ENCODE measurements around the gene METTL1.

METTL1 gene

DNA sequence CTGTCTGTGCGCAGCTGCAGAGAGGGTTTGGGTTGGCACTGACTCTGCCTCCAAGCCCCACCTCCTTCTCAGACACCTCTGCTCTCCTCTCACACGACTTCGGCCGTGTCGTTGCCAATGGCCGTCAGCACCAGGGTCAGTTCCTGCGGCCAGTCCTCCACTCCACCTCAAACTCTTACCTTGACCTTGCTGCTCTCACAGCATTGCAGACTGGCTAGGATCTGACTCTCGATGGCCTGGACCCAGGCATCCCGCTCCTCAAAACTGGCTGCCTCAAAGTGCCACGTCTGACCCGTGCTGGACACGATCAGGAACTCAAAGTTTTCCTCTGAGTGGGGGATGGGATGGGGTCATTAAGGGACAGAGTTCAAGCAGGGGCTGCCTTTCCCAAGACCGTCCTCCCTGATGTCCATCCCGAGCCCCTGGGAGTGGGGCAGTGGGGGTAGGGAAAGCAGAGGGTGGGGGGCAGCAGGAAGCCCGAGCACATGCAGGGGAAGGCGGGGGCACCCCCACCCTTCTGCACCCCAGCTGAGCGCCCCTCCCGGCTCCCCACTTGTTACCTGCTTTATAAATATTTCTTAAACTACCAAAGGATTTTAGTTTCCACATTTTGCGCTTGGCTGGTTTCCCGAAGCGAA is 44.0 kb downstream of the METTL1 start:
- Mint-ChIP-seq H3K27me3 (ENCODE audit: low read depth) (peaks cover 96% of the 10 kb centered on the region), H3K4me3 (peak overlapping the region; percentile 48 to 70 (median 61)), H3K27ac (no peak overlapping the region), H3K9me3 (no peaks in the 10 kb centered on the region), H3K4me1 (peaks cover 5% of the 10 kb centered on the region), H3K36me3 (ENCODE audit: low read depth) (peaks cover 12% of the 10 kb centered on the region)
- TF ChIP-seq, protein P1, sequence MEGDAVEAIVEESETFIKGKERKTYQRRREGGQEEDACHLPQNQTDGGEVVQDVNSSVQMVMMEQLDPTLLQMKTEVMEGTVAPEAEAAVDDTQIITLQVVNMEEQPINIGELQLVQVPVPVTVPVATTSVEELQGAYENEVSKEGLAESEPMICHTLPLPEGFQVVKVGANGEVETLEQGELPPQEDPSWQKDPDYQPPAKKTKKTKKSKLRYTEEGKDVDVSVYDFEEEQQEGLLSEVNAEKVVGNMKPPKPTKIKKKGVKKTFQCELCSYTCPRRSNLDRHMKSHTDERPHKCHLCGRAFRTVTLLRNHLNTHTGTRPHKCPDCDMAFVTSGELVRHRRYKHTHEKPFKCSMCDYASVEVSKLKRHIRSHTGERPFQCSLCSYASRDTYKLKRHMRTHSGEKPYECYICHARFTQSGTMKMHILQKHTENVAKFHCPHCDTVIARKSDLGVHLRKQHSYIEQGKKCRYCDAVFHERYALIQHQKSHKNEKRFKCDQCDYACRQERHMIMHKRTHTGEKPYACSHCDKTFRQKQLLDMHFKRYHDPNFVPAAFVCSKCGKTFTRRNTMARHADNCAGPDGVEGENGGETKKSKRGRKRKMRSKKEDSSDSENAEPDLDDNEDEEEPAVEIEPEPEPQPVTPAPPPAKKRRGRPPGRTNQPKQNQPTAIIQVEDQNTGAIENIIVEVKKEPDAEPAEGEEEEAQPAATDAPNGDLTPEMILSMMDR (IDR thresholded peaks at IDR 0.05; ENCODE audit: unreplicated experiment in 3 of 3), result no peak

DNA sequence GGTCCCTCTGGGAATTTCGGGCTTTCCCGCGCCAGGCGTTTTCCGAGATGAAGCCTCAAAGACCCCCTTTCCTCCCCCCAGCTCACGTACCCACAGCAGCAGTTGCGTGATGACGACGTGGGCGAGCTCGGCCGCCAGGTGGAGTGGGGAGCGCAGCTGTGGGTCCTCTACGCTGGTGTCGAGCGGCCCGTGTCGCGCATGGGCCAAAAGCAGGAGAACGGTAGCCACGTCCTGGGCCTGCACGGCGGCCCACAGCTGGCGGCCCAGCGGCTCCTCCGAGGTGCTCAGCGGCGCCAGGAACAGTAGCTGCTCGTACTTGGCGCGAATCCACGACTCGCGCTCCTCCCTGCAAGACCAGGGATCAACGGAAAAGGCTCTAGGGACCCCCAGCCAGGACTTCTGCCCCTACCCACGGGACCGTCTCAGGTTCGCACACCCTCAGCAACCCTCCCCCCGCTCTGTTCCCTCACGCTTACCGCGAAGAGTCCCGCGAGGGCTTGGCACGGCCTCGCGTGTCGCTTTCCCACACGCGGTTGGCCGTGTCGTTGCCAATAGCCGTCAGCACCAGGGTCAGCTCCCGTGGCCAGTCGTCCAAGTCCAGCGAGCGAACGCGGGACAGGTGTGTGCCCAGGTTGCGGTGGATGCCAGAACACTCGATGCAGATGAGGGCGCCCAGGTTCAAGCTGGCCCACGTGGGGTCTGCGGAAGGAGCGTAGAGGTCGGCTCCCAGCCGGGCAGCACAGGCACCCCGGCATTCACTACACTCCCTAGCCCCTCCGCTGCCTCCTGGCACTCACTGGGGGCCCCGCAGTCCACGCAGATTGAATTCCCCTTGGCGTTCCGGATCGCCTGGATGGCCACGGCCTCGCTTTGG is 44.8 kb downstream of the METTL1 start:
- Mint-ChIP-seq H3K27ac (no peak overlapping the region), H3K4me3 (peak overlapping the region; percentile 55 to 70 (median 61)), H3K27me3 (ENCODE audit: low read depth) (peaks cover 92% of the 10 kb centered on the region), H3K9me3 (no peaks in the 10 kb centered on the region), H3K4me1 (peaks cover 5% of the 10 kb centered on the region), H3K36me3 (ENCODE audit: low read depth) (peaks cover 12% of the 10 kb centered on the region)
- TF ChIP-seq, protein P1 (IDR thresholded peaks at IDR 0.05; ENCODE audit: unreplicated experiment in 3 of 3), result no peak

DNA sequence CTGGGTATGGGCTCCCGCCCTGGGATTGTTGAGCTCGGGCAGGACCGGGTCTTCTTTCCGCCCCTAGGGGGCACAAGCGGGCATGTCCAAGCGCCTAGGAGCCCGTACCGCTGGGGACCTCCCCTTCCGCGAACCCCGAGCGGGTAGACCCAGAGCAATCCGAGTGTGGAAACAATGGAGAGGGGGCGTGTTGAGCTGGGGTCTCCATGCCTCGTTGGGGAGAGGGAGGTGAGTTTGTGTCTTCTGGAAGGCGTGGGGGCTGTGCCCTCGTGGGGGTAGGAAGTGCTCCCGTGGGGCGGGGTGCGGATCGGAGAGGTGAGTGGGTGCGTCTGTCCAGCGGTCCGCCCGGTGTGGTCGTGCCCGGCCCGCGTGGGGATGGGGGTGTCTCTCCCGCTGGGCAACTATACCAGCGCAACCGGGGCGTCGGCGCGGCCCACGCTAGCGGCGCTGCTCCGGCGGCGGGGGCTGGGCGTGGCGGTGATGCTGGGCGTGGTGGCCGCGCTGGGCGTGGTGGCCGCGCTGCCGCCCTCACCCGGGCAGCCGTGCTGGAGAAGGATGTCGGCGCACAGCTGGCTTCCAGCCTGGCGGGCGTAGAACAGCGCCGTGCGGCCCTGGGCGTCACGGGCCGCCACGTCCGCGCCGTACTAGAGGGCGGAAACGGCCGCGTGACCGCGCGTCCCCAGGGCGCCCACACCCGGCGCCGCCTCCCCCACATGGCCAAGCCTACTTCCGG is 45.6 kb downstream of the METTL1 start:
- no peaks in the 10 kb centered on the region for H3K9me3 Mint-ChIP-seq
- peaks cover 84% of the 10 kb centered on the region for H3K27me3 Mint-ChIP-seq (ENCODE audit: low read depth)
- H3K27ac Mint-ChIP-seq, result peak overlapping the region in 1 of 3 experiments; percentile 74
- H3K4me1 Mint-ChIP-seq, result peaks cover 1% of the 10 kb centered on the region
- peak overlapping the region; percentile 85 to 92 (median 90) for H3K4me3 Mint-ChIP-seq
- peaks cover 15% of the 10 kb centered on the region for H3K36me3 Mint-ChIP-seq (ENCODE audit: low read depth)
- TF ChIP-seq, protein P1 (IDR thresholded peaks at IDR 0.05; ENCODE audit: unreplicated experiment in 3 of 3), result peak; percentile 60 to 64 (median 62)

DNA sequence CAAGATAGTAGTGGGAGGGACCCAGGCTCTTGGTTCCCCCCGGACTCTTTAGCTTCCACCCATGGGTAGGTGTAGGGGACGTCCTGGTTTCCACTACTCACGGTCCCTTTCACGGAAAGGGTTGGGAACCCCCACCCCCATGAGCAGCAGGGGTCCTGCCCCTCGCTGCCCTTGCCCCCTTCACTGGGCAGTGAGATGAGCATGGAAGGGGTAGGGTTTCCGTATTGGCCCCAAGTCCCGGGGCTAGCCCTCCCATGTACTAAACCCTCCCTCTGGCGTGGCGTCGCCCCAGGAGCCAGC is 46.1 kb downstream of the METTL1 start:
- Mint-ChIP-seq H3K27ac (peak overlapping the region in 1 of 3 experiments; percentile 74), H3K4me3 (peak overlapping the region; percentile 85 to 92 (median 90)), H3K4me1 (no peaks in the 10 kb centered on the region), H3K27me3 (ENCODE audit: low read depth) (peaks cover 79% of the 10 kb centered on the region), H3K9me3 (no peaks in the 10 kb centered on the region), H3K36me3 (ENCODE audit: low read depth) (peaks cover 14% of the 10 kb centered on the region)
- TF ChIP-seq, protein P1 (IDR thresholded peaks at IDR 0.05; ENCODE audit: unreplicated experiment in 3 of 3), result no peak

DNA sequence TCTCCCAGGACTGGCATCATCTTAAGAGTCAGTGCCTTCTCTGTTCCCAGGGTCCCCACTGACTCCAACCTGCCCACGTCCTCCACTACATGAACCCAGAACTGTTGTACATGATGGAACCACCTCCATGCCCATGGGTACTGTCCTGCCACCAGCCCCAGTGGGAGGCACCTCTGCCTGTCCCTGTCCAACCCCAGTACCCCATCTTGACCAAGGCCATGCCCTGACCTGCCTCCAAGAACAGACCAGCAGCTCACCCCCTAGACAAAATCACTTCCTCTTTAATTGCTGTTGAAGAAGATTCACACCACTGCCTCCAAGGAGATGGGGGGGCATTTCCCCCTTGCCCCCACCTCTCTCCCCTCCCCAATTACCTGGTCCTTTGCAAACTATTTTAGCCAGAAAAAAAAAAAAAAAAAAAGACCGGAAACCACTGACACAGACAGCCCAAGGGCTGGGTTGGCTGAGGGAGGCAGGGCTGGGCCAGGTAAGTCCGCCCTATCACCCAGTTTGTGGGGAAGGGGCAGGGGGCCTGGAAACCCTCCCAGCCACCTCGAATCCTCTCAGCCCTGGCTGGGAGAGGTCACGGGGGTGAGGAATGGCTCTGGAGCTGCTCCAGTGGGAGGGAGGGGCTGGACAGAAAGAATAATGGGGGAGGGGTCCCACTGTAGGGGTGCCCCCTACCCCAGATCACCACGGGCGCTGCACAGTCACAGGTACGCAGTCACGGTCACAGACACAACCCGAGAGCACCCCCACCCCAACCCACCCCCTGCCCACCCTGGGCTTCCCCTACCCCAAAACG is 46.8 kb downstream of the METTL1 start:
- Mint-ChIP-seq H3K4me3 (peak overlapping the region; percentile 13 to 39 (median 38)), H3K27me3 (ENCODE audit: low read depth) (peaks cover 72% of the 10 kb centered on the region), H3K4me1 (no peaks in the 10 kb centered on the region), H3K9me3 (no peaks in the 10 kb centered on the region), H3K36me3 (ENCODE audit: low read depth) (peaks cover 15% of the 10 kb centered on the region), H3K27ac (no peak overlapping the region)
- TF ChIP-seq, protein P1 (IDR thresholded peaks at IDR 0.05; ENCODE audit: unreplicated experiment in 3 of 3), result no peak

Measured in nephron (organoid).